GM20000 (cell line): ENCODE results near the gene FANK1.

Experiments used
- DNase-seq: peaks from one replicate; pipeline ENCODE4 v3.0.0; 2012; ENCODE audit warnings: low spot score
- TF ChIP-seq, protein P1 (sequence below): IDR thresholded peaks from 2 replicates; pipeline ENCODE4 v1.5.1; 2012; ENCODE audit warnings: mild to moderate bottlenecking, control low read depth; ENCODE audit errors: extremely low read depth, missing control alignments

FANK1 gene

DNA sequence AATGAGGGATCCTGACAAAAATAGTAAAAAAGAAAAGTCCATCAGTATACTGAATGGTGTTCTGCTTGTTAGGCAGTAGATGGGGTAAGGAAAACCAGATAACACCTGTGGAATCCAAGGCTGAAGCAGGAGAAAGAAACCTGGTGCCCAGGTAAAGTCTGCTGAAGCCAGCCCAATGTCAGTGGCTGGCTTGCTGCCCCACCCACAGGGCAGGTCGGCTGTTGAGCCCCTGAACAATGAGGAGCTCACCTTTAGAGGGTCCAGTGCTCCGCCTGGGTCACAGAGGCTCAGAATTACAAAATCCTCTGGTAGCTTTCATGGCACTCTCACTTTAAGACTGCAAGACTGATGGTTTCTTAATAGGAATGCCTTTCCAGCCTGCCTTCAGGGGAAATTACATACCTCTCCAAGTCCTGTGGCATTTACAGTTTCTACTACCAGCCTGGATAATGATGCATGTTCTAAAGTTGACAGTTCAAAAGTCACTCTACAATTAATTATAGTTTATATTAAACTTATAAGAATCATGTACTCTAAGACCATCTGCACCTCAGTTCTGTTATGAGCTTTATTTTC is 39.1 kb upstream of the FANK1 start:
- TF ChIP-seq, protein P1, sequence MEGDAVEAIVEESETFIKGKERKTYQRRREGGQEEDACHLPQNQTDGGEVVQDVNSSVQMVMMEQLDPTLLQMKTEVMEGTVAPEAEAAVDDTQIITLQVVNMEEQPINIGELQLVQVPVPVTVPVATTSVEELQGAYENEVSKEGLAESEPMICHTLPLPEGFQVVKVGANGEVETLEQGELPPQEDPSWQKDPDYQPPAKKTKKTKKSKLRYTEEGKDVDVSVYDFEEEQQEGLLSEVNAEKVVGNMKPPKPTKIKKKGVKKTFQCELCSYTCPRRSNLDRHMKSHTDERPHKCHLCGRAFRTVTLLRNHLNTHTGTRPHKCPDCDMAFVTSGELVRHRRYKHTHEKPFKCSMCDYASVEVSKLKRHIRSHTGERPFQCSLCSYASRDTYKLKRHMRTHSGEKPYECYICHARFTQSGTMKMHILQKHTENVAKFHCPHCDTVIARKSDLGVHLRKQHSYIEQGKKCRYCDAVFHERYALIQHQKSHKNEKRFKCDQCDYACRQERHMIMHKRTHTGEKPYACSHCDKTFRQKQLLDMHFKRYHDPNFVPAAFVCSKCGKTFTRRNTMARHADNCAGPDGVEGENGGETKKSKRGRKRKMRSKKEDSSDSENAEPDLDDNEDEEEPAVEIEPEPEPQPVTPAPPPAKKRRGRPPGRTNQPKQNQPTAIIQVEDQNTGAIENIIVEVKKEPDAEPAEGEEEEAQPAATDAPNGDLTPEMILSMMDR: no peak
- DNase-seq: no peak

DNA sequence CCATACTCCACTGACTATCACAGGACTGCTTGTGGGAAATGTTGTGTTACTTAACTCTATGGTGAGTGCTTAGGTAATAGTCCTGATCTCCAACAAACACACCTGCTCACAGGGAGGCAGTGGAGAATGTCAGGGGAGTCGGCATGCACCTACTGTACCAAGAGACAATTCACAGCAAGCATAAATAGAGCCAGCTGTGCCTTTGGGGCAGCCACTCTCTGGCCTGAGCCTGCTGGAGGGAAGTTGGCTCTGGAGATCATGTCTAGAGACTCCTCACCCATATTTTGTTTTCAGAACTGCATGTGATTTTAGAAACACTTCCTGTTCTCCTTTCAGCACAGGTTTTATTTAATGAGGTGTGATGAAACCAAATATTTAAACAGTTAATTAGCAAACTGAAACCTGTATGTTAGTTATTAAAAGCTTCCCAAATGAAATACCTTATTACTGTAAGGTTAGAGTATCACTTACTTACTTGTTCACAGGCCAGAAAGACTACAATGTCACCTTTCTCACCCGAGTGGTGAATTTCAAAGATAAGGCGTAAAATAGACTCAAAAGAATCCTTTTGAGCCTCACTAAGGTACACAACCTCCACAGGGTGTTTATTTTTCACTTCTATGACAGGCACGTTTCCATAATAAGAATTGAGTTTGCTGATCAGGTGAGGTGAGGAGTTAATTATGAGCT is 37.1 kb upstream of the FANK1 start:
- DNase-seq: no peak
- TF ChIP-seq, protein P1: no peak

DNA sequence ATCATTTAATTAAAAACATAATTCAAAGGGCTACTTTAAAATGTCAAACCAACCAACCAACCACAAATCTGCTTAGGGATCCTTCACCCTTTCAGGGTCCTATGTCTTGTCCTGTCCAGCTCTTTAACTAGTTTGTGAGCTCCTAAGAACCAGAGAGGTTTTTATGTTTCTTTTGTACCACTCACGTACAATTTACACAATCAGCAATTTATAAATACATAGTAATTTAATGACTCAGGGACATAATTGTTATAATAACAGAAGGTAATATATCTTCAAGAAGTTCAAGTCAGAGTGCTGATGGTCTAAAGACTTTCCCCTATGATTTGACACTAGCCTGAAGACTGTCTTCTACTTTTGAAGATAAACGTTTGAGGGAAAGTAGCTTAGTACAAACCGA is 31.2 kb upstream of the FANK1 start:
- DNase-seq: no peak
- TF ChIP-seq, protein P1: no peak

DNA sequence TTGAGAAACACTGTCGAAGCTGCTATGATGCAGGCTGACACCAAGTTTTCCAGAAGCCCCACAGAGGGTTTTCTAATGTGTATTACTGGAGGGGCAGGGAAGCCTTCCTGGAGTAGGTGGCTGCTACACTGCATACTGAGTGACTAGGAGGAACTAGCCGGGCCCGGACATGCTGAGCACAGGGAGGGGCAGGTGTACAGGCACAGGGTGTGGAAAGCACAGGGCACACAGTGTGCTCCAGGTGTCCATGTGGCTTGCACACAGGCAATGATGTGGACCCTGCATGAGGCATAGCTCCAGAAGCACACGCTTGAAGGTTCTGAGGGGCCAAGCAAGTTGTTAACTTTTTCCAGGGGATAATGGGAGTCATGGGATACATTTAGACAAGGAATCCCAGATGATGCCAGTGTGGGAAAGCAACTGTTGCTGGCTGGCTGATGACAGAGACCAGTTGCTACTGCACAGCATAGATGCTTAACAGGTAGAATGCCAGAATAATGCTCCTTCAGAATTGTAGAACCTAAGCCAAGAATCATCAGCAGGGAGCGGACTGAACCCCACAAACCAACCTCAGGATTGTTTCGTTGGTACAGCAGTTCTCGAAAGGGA is 29.8 kb upstream of the FANK1 start:
- DNase-seq: no peak
- TF ChIP-seq, protein P1: no peak

DNA sequence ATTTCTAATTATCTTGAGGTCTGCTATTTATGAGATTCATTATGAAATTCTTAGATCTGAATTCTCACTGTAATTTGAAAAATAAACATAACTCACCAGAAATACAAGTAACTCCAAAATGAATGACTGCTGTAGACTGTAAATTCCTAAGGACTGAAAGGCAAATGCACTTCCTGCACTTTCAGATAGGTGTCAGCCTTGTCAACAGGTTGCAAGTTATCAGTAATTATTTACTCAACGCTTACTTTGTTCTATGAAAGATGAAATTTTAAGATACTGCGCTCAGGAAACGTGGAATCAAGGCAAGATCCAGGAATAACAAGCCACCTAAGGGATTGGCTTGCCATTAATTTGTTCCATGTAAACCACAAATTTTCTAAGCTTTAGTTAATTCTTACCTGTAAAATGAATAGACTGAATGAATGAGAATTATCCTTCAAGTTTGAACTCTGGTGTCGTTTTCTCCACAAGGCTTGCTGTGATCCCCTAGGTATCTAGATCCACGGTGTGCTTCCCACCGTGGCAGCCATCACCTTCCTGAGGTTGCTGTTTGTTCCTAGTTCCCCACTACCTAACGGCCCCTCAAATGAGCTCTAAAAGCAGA is 27.9 kb upstream of the FANK1 start:
- DNase-seq: peak; percentile 13
- TF ChIP-seq, protein P1: peak; percentile 71

DNA sequence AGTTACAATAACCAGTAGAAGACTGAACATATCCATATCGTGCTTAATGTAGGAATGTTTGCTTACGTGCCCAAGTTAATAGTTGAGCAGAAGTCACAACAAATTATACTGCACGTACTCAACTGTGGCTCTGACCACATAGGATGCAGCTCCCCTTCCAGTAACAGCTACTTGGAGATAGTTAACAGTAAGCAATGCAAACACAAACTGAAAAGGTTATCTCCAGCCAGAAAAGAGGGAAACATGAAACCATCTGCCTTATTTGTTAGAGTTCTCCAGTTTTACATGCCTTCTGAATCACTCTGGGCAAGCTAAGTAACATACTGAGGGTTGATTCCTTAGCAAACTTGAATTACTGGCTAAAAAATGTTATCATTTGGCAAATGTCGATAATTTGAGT is 25.0 kb upstream of the FANK1 start:
- DNase-seq: no peak
- TF ChIP-seq, protein P1: no peak
